HEK293 (cell line): Measurements from ENCODE around the gene RYR2.

ENCODE experiments used
- CTCF ChIP-seq: fragments of 450-650 bp; formaldehyde crosslinking; IDR thresholded peaks from 2 replicates; pipeline ENCODE4 v1.5.1; 2016; ENCODE audit warnings: missing biosample characterization, missing genetic modification characterization
- ZNF114 ChIP-seq: fragments of 450-650 bp; formaldehyde crosslinking; IDR thresholded peaks from 2 replicates; pipeline ENCODE4 v1.5.0; 2017; ENCODE audit warnings: missing biosample characterization, missing genetic modification characterization
- ZNF645 ChIP-seq: fragments of 450-650 bp; formaldehyde crosslinking; IDR thresholded peaks from 2 replicates; pipeline ENCODE4; 2016; ENCODE audit warnings: missing biosample characterization, missing genetic modification characterization

- TF ChIP-seq ZNF645: no peak
- no peak for TF ChIP-seq ZNF114
- TF ChIP-seq CTCF (tag by site-specific recombination): no peak
Observed at GRCh38 chr1:237384213-237384612, 342.2 kb downstream of the RYR2 start.
